K562 (cell line): Measurements from ENCODE around the gene TUT7. TPM values are rescaled to one million over a fixed set of nuclear protein-coding genes. Genes with fewer than 3 reads are reported as not detected.
A peak's percentile ranks its signal among the peaks of the same experiment; 100 is the strongest.

ENCODE experiments used
- AFF4 ChIP-seq: sonication (generic); formaldehyde crosslinking; IDR thresholded peaks from 2 replicates; pipeline ENCODE4 v1.8.0; 2023; ENCODE audit warnings: mild to moderate bottlenecking, missing genetic modification reagents
- CBFB ChIP-seq: sonication (generic); formaldehyde crosslinking; IDR thresholded peaks from 2 replicates; pipeline ENCODE4 v1.4.0; 2020; ENCODE audit warnings: mild to moderate bottlenecking, missing genetic modification reagents
- CCAR2 ChIP-seq: fragments of 200-400 bp; formaldehyde crosslinking; IDR thresholded peaks from 2 replicates; pipeline ENCODE4 v1.6.1; 2017; ENCODE audit warnings: mild to moderate bottlenecking, low read depth, low read length
- EGR1 ChIP-seq: fragments of 450-650 bp; conservative IDR thresholded peaks from 2 replicates; pipeline ENCODE4 v1.6.1; 2017; ENCODE audit warnings: mild to moderate bottlenecking
- ERF ChIP-seq: fragments of 450-650 bp; formaldehyde crosslinking; IDR thresholded peaks from 2 replicates; pipeline ENCODE4 v1.4.0; 2020; ENCODE audit warnings: mild to moderate bottlenecking, mixed read lengths
- FOXP4 ChIP-seq: sonication (generic); formaldehyde crosslinking; IDR thresholded peaks from 2 replicates; pipeline ENCODE4 v1.8.0; 2022; ENCODE audit warnings: mild to moderate bottlenecking, missing genetic modification reagents, borderline replicate concordance
- HES1 ChIP-seq: fragments of 450-650 bp; IDR thresholded peaks from 2 replicates; pipeline ENCODE4 v1.6.1; 2016; ENCODE audit warnings: low read depth, mild to moderate bottlenecking, moderate library complexity
- ILF3 ChIP-seq: fragments of 450-650 bp; IDR thresholded peaks from 2 replicates; pipeline ENCODE4 v1.6.1; 2018; ENCODE audit warnings: antibody characterized with exemption, mild to moderate bottlenecking, moderate library complexity, borderline replicate concordance
- KLF10 ChIP-seq: fragments of 250-450 bp; sonication (Bioruptor Pico); IDR thresholded peaks from 2 replicates; pipeline ENCODE4 v1.6.1; 2021; ENCODE audit warnings: matching md5 sums
- NFRKB ChIP-seq: fragments of 450-650 bp; IDR thresholded peaks from 2 replicates; pipeline ENCODE4 v1.6.1; 2016; ENCODE audit warnings: low read depth
- NFYB ChIP-seq: IDR thresholded peaks from 2 replicates; pipeline ENCODE4 v1.6.1; 2011; ENCODE audit warnings: mild to moderate bottlenecking, moderate library complexity; ENCODE audit not compliant: insufficient read length; ENCODE audit errors: extremely low read depth
- NUFIP1 ChIP-seq: fragments of 450-650 bp; IDR thresholded peaks from 2 replicates; pipeline ENCODE4 v1.6.1; 2018; ENCODE audit not compliant: partially characterized antibody
- RB1 ChIP-seq: fragments of 450-650 bp; IDR thresholded peaks from 2 replicates; pipeline ENCODE4 v1.6.1; 2017; ENCODE audit warnings: low read depth, mild to moderate bottlenecking
- RFX1 ChIP-seq: fragments of 450-650 bp; IDR thresholded peaks from 2 replicates; pipeline ENCODE4 v1.6.1; 2016; ENCODE audit warnings: mild to moderate bottlenecking, moderate library complexity
- SMAD1 ChIP-seq: fragments of 150-350 bp; IDR thresholded peaks from 2 replicates; pipeline ENCODE4 v1.6.1; 2014; ENCODE audit warnings: low read length, low read depth; ENCODE audit not compliant: partially characterized antibody
- SMC3 ChIP-seq: conservative IDR thresholded peaks from 2 replicates; pipeline ENCODE4 v1.6.1; 2011; ENCODE audit warnings: low read depth, low read length, improper control_type of control experiment; ENCODE audit not compliant: insufficient read depth
- TAF15 ChIP-seq: fragments of 200-400 bp; formaldehyde crosslinking; IDR thresholded peaks from 2 replicates; pipeline ENCODE4 v1.6.1; 2017; ENCODE audit warnings: mild to moderate bottlenecking, low read depth, low read length, moderate library complexity
- XRCC4 ChIP-seq: IDR thresholded peaks from one replicate; pipeline ENCODE4 v1.6.1; 2011; ENCODE audit not compliant: insufficient read depth, insufficient read length; ENCODE audit errors: extremely low read depth
- YBX1 ChIP-seq: fragments of 450-650 bp; IDR thresholded peaks from 2 replicates; pipeline ENCODE4 v1.7.1; 2016; ENCODE audit warnings: mild to moderate bottlenecking
- ZHX1 ChIP-seq: fragments of 150-350 bp; conservative IDR thresholded peaks from 2 replicates; pipeline ENCODE4 v1.6.1; 2014; ENCODE audit warnings: low read length
- ZNF146 ChIP-seq: IDR thresholded peaks from one replicate; pipeline ENCODE4 v1.6.1; 2018; ENCODE audit warnings: missing compliant biosample characterization; ENCODE audit not compliant: unreplicated experiment
- ZNF24 ChIP-seq: fragments of 450-650 bp; IDR thresholded peaks from 2 replicates; pipeline ENCODE4 v1.6.1; 2016
- polyA plus RNA-seq, 8 experiments: library from polyadenylated mRNA; depleted of rRNA in 4 of 8; stranded (reverse) in 5 of 8; unstranded in 3 of 8; fragments of >200 nt; fragmentation: Nextera tagmentation in 2 of 8; fragmentation: Illumina TruSeq in 1 of 8; extraction: Ambion mirVana in 2 of 8; extraction: Trizol in 1 of 8; gene quantifications; 2 replicates each; pipeline versions ENCODE4 v1.2.1 to v1.2.3, GENCODE V29; 2011 to 2014; ENCODE audit warnings: inconsistent platforms in 1 of 8, missing spikeins in 1 of 8
- total RNA-seq, 7 experiments: library from RNA; depleted of rRNA in 6 of 7; stranded (reverse); fragments of >200 nt in 6 of 7; fragmentation: Illumina TruSeq in 2 of 7; extraction: Trizol in 2 of 7; gene quantifications; 2 replicates each; pipeline versions ENCODE4 v1.2.1 to v1.2.3, GENCODE V29; 2011 to 2021; ENCODE audit warnings: low replicate concordance in 1 of 7

The TUT7 gene
- total and polyA plus RNA-seq, 9 of the 15 experiments (the other 6 are each of a cell fraction or from before 2014, with no cell fraction given): 5.9 to 26.9 (median 15.2) TPM

- TF ChIP-seq ZHX1 (no peak), RB1 (no peak), NFRKB (no peak), EGR1 (peak; percentile 87), RFX1 (no peak), FOXP4 (CRISPR knock-in tag) (no peak), XRCC4 (no peak), HES1 (no peak), ERF (CRISPR knock-in tag) (no peak), NFYB (no peak), YBX1 (no peak), ZNF24 (no peak), SMAD1 (no peak), NUFIP1 (no peak), CCAR2 (no peak), KLF10 (CRISPR knock-in tag) (no peak), ILF3 (no peak), ZNF146 (CRISPR knock-in tag) (no peak), AFF4 (CRISPR knock-in tag) (no peak), SMC3 (no peak), TAF15 (no peak), CBFB (CRISPR knock-in tag) (0 out of 2 replicates have a peak, but pooled peaks have one; percentile 16)
Measured at GRCh38 chr9:86281593-86282076, 72.6 kb downstream of the TUT7 start (continued).
